Vagina (tissue), 2 donors: ENCODE measurements around the gene AMBRA1.

Source experiments
- POLR2A ChIP-seq, 2 donors: fragments of 450-650 bp; IDR thresholded peaks; one replicate each; pipeline ENCODE4 v1.6.1; 2017; ENCODE audit warnings: antibody characterized with exemption in 2 of 2, mild to moderate bottlenecking in 2 of 2, moderate library complexity in 2 of 2
- POLR2AphosphoS5 ChIP-seq, 2 donors: sonication (generic); formaldehyde crosslinking; IDR thresholded peaks; one replicate each; pipeline ENCODE4 v1.9.0; 2017; ENCODE audit warnings: antibody characterized with exemption in 2 of 2, mild to moderate bottlenecking in 2 of 2, low read depth in 1 of 2; ENCODE audit not compliant: insufficient read depth in 1 of 2
- TF ChIP-seq, protein P1 (sequence below), 3 experiments: fragments of 450-650 bp in 2 of 3; fragments of 200-600 bp in 1 of 3; sonication (generic) in 1 of 3; IDR thresholded peaks; one replicate each; pipeline ENCODE4 v1.5.1; 2017 to 2019; ENCODE audit warnings: antibody characterized with exemption in 3 of 3, mild to moderate bottlenecking in 2 of 3, moderate library complexity in 2 of 3

GRCh38 chr11:46438211-46438610 is 155.6 kb downstream of the AMBRA1 start:
- TF ChIP-seq, protein P1, sequence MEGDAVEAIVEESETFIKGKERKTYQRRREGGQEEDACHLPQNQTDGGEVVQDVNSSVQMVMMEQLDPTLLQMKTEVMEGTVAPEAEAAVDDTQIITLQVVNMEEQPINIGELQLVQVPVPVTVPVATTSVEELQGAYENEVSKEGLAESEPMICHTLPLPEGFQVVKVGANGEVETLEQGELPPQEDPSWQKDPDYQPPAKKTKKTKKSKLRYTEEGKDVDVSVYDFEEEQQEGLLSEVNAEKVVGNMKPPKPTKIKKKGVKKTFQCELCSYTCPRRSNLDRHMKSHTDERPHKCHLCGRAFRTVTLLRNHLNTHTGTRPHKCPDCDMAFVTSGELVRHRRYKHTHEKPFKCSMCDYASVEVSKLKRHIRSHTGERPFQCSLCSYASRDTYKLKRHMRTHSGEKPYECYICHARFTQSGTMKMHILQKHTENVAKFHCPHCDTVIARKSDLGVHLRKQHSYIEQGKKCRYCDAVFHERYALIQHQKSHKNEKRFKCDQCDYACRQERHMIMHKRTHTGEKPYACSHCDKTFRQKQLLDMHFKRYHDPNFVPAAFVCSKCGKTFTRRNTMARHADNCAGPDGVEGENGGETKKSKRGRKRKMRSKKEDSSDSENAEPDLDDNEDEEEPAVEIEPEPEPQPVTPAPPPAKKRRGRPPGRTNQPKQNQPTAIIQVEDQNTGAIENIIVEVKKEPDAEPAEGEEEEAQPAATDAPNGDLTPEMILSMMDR (IDR thresholded peaks at IDR 0.05): no peak
- TF ChIP-seq POLR2A (IDR thresholded peaks at IDR 0.05): no peak
- TF ChIP-seq POLR2AphosphoS5 (IDR thresholded peaks at IDR 0.05; ENCODE audit: insufficient read depth in 1 of 2, low read depth in 1 of 2): no peak
